Adipose tissue (tissue), 3 donors: ENCODE measurements around the gene EN1. TPM values are rescaled to one million over a fixed set of nuclear protein-coding genes. Genes with fewer than 3 reads are reported as not detected.

ENCODE experiments used
- H3K27ac ChIP-seq: one replicate; pipeline ENCODE4 v1.5.1; 2013; ENCODE audit warnings: low read depth, low read length
- WGBS, 3 donors: extraction: QIAGEN DNeasy Blood & Tissue Kit; methylation state at CpG; one replicate each; pipeline ENCODE4 v1.1.7; 2013; 5-methylcytosine and 5-hydroxymethylcytosine counted together
- polyA plus RNA-seq, 3 donors: library from polyadenylated mRNA; stranded (reverse); fragments of 200-250 nt; gene quantifications; one replicate each; pipeline ENCODE4 v1.2.3, GENCODE V29; 2013
- donor health status: healthy with polysubstance abuse.
- donor health status: Bipolar disorder and iron deficiency.
- donor health status: healthy.

Gene EN1
- polyA plus RNA-seq, 3 donors, result 0.05 to 0.43 (median 0.34) TPM

DNA sequence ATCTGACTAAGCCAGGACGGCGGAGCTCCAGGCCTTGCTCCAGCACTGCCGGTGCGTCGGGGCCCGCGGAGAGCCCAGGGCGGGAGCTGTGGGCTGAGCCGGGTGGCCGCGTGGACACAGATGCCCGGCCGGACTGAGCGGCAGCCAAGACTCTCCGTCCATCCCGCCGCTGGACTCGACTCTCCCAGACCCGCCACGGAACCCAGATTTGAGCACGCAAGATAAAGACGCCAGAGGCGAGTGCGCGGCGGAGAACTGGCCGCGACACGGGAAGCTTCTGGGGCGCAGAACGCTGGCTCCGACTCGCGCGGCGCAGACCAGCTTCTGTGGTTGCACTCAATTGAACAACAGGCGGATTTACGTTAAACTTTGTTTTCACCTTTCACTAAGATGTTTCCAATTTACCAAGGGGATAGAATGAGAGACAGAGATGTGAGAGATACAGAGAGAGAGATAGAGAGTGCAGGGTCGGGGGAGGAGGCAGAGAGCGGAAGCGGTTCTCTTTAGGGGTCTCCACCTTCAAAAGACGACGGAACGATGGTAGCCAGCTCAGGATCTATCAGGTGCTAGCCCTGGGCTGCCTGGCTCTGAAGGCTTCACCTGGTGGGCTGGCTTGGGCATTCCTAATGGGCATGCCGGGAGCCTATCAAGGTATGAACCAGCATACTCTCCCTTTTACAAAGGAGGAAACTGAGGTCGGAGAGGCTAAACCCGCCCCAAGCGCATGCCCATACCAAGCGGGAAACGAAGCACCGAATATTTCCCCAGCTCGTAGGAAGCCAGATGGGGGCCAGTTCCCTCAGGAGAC lies 10.4 kb upstream of the EN1 start:
- H3K27ac ChIP-seq, result no peak overlapping the region
- 3 to 6% (median 4%) methylated on average over 52 of the region's 52 CpGs for WGBS, 3 donors

- 3 to 5% (median 5%) methylated on average over 50 of the region's 50 CpGs for WGBS, 3 donors
- H3K27ac ChIP-seq, result no peak overlapping the region
Observed at GRCh38 chr2:118856978-118857676, 9.7 kb upstream of the EN1 start.

DNA sequence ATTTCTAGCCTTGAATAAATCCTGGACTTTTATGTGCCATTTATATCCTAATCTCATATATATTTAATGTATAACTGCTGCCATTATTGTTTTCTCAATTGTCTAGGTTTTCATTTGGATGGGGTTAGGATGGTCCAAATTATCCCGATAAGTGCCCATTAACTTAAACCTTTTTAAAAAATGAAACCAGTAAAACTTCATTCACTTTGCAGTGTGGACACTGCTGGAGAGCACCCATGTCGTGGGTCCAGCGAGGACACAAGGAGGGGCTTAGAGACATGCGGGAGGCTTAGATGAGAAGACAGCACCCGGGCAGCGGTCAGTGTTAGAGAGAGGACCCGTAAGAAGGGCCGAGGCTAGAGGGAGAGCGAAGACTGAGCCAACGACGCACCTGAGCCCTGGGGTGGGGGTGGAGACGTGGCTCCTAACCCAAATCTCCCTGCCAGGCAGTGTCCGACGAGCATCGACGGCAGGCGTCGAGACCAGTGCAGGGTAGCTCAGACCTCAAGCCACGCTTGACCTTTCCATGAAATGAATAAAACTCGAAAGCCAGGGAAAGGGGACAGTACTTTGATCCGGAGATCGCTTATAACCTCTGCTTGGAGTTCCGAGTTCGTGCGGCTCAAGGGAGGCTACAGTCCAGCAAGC lies 9.0 kb upstream of the EN1 start:
- WGBS, 3 donors, result 9 to 14% (median 10%) methylated on average over 25 of the region's 25 CpGs
- no peak overlapping the region for H3K27ac ChIP-seq

- H3K27ac ChIP-seq, result no peak overlapping the region
- 1 to 2% (median 2%) methylated on average over 63 to 69 of the region's 69 CpGs for WGBS, 3 donors
Observed at GRCh38 chr2:118855451-118856279, 8.2 kb upstream of the EN1 start.

- 6% methylated on average over 32 to 33 of the region's 33 CpGs for WGBS, 3 donors
- no peak overlapping the region for H3K27ac ChIP-seq
Observed at GRCh38 chr2:118854507-118855345, 7.3 kb upstream of the EN1 start.

DNA sequence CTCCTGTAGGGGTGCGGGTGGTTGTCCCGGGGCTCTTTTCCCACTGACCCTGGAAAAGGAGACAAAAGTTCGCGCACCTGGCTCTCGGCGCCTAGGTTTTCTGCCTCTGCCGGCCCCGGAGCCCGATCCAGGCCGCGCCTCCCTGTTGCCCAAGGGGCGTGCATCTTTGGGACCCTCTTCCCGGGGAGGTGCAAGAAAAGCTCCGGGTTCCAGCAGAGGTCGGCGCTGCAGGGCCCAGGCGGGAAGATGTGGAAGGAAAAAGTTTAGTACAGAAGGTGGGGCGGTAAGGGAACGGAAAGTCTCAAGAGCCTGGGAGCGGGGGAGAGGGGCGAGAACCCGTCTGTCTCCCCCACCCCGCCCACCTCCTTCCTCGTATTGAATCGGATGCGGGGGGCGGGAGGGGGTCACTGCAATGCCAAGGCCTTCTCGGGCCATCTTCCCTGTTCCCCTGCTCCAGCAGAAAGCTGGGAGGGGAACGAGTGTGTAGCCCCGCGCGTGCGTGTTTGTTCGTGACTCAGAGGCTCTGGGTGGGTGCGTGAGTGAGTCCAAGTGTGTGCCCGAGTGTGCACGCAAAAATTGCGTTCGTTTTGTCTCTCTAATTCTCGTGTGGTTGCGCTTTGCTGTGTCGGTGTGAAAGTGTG lies 6.3 kb upstream of the EN1 start:
- WGBS, 3 donors, result 5 to 8% (median 7%) methylated on average over 41 to 42 of the region's 42 CpGs

DNA sequence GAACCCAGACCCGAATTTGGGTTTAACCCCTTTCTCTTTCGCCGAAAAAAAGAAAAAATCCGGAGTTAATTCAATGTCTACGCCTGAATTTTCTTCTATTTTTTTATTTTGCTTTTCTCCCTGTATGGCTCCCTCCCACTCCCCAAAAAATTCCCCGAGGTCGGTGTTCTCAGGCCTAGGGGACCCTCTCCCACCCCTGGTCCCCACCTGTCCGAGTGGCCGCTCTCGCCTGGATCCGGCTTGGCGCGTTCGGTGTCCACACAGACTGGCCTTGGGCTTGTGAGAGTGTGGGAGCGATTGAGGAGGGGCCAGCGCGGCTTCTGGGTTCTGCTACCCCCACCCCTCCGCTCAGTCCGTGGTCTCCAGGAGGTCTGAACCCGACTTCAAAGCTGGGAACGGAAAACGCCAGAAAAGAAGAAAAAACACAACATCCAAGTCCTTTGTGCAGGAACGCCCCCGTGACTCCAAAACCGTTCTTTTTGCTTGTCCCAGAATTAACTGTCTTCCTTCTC lies 5.7 kb upstream of the EN1 start:
- 7 to 14% (median 10%) methylated on average over 25 of the region's 25 CpGs for WGBS, 3 donors
- no peak overlapping the region for H3K27ac ChIP-seq

More for the DNA sequence above, 6.3 kb upstream of the EN1 start:
- H3K27ac ChIP-seq, result no peak overlapping the region

DNA sequence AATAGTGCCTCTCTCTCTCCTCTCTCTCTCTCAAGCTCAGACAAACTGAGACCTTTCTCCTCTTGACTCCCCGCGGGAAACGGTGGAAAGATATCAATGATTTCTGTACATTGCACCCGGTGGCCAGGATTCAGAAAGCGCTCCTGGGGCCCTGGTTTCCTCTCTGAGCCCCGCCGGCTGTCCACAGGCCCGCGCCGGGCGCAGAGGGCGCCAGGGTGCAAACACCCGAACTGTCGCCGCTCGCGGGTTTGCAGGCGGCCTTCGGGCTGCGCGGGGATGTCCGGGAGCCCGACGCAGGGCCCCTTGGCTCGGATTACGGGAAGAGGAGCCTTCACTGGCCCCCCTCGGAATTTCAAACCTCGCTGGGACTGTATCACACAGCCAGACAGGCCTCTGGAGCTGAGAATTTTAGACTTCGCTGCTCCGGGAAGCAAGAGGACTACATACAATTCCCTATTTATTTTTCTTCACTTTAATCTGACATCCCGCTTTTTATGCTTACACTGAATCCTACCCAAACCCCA lies 5.2 kb upstream of the EN1 start:
- H3K27ac ChIP-seq, result no peak overlapping the region
- WGBS, 3 donors, result 5 to 8% (median 7%) methylated on average over 31 of the region's 31 CpGs

- WGBS, 3 donors, result 9 to 16% (median 14%) methylated on average over 17 of the region's 17 CpGs
- no peak overlapping the region for H3K27ac ChIP-seq
Observed at GRCh38 chr2:118851650-118852049, 4.2 kb upstream of the EN1 start.

DNA sequence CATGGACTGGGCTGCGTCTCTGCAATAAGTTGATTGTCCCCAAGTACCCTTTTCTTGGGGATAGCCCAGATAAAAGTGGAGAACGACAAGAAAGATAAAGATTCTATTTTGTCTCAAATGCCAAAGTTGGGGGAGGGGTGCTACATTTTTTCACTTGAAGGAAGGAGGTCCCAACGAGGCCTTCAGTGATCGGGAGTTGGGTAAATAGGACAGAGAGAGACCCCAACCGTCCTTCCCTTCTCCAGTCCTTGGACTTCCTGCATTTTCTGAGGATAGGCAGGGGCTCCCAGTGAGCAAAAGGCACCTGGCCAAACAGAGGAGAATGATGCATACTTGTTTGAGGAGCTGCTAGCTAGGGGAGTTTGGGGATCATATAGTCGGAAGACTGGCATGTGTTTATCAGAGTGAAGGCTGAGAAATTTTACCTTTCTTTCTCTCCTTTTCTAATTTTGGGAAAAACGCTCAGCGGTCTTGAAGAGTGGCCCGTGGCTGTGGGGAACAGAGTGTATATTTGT lies 3.5 kb upstream of the EN1 start:
- 8 to 17% (median 8%) methylated on average over 9 of the region's 9 CpGs for WGBS, 3 donors
- no peak overlapping the region for H3K27ac ChIP-seq

DNA sequence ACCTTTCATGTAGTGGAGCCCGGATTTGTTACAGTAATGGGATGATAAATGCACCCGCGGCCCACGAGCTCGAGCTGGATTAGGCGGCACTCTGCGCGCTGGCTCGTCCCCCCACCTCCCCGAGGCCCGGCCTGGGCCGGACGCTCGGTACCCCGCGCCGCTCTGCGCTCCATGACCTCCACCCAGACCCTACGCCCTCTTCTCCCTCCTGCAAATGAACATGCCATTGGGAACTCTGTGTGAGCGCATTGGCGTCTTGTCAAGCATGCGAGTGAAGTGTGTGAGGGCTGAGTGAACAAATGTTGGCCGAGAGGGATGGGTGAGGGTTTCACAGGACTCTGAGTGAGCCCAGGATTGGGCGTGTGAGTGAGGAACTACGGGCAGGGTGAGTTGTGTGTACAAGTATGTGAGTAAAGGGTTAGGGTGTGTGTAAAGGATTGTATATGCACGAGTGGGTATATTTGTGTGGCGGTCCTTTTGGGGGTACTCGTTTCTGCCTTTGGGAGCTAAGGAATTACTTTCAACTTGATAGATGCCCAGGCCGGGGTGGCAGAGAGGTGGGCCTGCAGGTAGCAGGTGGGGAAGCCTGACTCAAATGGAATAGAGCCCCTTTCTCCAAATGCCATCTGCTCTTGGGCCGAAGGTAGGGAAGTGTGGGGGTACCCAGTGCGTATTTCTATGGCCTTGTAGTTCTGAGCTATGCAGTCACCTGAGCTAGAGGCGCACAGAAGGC lies 2.9 kb upstream of the EN1 start:
- WGBS, 3 donors, result 6 to 10% (median 10%) methylated on average over 32 of the region's 32 CpGs
- H3K27ac ChIP-seq, result no peak overlapping the region

DNA sequence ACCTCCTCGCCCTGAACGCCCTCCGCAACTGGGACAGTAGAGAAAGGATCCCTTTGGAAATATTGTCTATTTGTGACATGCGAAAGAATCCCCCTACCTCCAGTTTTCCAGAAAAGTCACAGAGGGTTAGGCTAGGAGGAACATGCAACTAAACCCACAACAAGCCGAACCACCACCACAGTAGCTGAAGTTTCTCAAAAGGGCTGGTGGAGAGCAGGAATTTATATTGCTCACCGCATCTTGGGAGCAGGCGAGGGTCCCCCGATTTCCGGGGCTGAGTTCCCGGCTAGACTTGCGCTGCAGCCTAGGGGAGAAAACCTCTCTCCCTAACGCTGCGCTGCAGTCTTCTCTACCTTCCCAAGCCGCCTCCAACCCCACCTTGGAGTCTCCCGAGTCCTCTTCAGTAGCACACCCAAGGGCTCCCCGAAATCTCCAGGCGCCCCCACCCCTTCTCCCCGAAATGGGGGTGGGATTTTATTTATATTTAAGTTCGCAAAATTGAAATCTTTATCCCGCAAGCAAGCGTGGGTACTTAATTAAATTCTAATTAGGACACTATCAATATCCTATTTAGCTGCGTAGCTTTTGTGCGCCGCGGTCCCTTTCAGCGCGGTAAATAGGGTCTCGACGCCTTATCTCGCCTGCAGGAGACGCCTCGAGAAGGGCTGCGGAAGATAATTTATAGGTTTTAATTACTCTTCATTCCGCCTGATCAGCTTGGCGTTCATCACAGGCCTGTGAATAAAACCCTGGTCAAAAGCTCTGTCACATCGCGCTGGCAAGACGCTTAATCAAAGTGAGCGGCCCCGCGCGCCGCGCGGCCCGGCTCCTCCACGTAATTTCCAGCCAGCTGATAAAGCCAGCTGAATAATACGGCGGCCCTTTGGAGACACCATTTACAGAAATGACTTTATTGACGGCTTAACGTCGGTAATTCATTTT lies 2.0 kb upstream of the EN1 start:
- 6 to 12% (median 7%) methylated on average over 52 of the region's 52 CpGs for WGBS, 3 donors

GRCh38 chr2:118848381-118849225 lies 1.2 kb upstream of the EN1 start:
- H3K27ac ChIP-seq, result no peak overlapping the region
- 6 to 11% (median 8%) methylated on average over 46 of the region's 46 CpGs for WGBS, 3 donors

More for the DNA sequence above, 2.0 kb upstream of the EN1 start:
- H3K27ac ChIP-seq, result no peak overlapping the region

- H3K27ac ChIP-seq, result no peak overlapping the region
- WGBS, 3 donors, result 2 to 6% (median 2%) methylated on average over 32 to 35 of the region's 35 CpGs
Observed at GRCh38 chr2:118847762-118848172, 319 bp upstream of the EN1 start.
